GM19438 (cell line): ENCODE measurements around the gene ELL.
"Not testable (repeated sequence)": the region's sequence is repeated elsewhere in the genome, so short reads cannot be mapped to it uniquely, and the experiment has no call there.

ENCODE experiments used
- ATAC-seq: cut with Tn5 transposase; IDR thresholded peaks from one replicate; pipeline ENCODE4 v1.9.1; 2021; ENCODE audit warnings: low read depth; ENCODE audit not compliant: unreplicated experiment

The ELL gene

DNA sequence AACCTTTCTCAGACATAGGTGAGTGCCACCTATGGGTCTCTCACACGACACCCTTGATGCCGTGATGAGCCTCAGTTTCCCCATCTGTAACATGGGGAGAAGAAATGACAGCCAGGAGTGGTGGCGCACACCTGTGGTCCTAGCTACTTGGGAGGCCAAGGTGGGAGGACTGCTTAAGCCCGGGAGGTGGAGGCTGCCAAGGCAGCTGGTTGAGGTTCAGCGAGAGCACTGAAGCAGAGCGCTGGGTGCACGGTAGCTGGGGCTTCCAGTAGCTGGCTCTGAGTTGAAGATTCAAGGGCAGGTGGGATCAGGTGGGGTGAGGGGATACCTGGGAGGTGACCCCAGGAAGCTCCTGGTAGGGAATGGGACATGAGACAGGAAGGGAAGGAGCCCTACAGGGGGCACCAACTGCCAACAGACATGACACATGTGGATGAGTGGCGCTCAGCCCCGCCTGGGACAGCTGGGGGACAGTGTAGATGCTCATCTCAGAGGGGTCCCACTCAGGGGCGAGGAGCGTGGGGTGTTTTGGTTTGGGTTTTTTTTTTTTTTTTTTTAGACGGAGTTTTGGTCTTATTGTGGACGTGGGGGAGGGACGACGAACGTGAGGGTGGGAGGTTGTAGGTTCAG, 109.1 kb downstream of the ELL start:
- ATAC-seq: no peak

DNA sequence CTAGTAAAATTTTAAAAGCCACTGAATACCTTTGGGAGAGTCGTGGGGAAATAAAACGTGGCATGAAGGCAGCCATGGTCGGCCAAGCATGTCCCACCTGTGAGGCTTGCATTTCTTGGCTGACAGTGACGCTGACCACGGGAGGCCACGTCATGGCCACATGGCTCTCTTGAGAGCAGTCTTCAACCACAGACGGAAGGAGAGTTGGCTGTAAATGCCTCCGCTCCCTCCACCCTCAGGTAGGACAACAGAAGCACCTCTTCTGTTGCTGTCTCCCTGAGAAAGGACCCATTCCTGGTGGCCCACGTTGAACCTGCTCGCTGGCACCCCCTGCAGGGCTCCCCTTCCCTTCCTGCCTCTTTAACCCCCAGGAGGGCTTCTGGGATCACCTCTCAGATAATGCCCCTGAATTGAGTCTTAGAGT, 113.8 kb downstream of the ELL start:
- peak; percentile 77 for ATAC-seq

DNA sequence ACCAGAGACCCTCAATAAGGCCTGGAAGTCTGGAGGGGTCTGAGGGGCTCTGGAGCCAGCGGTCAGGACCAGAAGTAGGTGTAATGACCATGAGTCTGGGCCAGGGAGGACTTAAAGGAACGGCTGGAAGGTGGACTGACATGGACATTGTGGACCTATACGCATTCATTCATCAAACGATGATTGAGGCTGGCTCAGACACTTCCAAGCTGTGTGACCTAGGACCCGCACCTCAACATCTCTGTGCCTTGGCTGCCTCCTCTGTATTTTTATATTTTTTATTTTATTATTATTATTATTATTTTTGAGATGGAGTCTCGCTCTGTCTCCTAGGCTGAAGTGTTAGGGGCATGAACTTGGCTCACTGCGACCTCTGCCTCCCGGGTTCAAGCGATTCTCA, 115.1 kb downstream of the ELL start:
- ATAC-seq: no peak

DNA sequence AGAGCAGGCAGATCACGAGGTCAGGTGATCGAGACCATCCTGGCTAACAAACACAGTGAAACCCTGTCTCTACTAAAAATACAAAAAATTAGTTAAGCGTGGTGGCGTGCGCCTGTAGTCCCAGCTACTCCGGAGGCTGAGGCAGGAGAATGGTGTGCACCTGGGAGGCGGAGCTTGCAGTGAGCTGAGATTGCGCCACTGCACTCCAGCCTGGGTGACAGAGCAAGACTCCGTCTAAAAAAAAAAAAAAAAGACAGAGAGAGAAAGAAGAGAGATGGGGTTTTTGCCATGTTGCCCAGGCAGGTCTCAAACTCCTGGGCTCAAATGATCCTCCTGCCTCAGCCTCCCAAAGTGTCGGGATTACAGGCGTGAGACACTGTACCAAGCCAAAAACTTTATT, 116.1 kb downstream of the ELL start:
- ATAC-seq: not testable (repeated sequence)

DNA sequence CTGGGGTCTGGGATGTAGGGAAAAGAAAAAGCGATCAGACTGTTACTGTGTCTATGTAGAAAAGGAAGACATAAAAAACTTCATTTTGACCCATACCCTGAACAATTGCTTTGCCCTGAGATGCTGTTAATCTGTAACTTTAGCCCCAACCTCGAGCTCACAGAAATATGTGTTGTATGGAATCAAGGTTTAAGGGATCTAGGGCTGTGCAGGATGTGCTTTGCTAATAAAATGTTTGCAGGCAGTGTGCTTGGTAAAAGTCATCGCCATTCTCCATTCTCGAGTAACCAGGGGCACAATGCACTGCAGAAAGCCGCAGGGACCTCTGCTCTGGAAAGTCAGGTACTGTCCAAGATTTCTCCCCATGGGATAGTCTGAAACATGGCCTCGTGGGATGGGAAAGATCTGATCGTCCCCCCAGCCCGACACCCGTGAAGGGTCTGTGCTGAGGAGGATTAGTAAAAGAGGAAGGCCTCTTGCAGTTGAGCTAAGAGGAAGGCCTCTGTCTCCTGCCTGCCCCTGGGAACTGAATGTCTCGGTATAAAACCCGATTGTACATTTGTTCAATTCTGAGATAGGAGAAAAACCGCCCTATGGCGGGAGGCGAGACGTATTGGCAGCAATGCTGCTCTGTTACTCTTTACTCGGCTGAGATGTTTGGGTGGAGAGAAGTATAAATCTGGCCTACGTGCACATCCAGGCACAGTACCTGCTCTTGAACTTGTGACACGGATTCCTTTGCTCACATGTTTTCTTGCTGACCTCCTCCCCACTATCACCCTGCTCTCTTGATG, 119.2 kb downstream of the ELL start:
- ATAC-seq: not testable (repeated sequence)

DNA sequence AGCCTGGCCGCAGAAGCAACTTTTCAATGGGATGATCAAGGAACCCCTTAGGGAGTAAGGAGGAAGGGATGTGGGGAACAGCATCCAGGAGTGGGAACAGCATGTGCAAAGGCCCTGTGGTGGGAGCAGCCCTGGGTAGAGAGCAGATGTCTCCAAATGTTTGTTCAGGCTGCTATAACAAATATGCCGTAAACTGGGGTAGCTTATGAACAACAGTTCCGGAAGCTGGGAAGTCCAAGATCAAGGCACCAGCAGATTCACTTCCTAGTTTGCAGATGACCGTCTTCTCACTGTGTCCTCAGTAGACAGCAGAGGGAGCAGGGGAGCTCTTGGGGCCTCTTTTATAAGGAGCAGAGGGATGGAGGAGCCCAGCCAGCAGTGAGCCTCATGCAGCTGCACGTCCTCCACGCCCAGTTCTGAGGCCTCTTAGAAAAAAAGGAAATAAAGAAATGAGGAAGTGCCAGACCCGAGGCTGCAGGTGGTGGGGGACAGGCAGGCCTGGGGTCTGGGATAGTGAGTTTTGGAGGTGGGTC, 120.2 kb downstream of the ELL start:
- no peak for ATAC-seq

DNA sequence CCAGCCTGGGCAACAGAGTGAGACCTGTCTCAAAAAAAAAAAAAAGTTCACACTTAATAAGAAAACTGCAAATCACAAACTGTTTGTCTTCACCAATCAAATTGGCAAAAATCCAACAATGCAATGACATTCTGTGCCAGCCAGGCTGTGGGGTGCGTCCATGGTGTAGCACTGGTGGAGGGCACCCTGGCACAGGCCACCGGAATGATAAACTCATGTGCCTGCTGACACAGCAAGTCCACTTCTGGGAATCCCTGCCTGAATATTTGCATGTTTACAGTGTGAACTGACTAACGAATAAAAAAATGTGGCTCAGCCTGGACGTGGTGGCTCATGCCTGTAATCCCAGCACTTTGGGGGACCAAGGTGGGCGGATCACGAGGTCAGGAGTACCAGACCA, 122.9 kb downstream of the ELL start:
- ATAC-seq: no peak

DNA sequence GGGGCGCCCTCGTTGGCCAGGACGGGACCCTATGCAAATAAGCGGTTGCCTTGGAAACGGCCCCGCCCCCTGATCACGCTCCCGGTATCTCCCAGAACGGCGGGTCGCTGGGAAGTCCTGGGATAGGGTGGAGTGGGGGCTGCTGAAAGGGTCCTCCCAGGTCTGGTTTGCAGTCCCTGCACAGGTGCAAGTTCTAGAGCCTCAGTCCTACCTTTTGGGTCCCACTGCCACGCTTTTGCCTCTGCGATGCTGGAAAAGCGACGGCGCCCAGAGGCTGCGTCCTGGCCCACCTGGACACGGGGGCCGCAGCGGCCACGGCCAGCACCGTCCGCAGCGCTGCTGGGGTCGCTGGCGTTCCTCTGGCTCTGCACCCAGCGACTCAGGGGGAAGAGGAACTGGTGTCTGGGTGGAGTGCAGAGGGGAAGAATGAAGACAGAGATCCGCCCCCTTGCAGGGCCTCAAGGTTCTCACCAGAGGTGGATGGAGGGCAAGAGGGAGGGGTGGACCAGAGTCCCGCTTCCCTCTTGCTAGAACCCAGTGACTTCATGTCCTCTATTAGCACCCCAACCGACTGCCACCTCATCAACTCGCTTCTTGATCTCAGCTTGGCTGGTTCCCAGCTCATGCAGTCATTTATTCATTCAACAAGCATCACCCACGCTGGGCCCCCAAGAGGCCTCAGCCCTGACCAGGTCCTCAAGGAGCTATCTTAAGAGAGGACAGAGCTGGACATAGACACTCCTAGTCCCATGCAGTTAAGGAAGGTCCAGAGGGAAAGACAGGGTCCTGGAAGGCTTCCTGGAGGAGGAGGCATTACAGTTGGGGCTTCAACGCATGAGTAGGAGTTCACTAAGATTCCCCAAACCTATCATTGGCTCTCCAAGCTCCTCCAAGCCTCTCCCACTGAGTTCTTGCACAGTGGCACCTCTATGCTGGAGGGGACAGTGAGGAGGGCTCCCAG, 124.3 kb downstream of the ELL start, which contains the start of gene LRRC25:
TSS of gene LRRC25 (minus strand) at position 381 of the 961 bp plus-strand sequence. CDS start 659 bp downstream, outside the sequence.
- no peak for ATAC-seq

DNA sequence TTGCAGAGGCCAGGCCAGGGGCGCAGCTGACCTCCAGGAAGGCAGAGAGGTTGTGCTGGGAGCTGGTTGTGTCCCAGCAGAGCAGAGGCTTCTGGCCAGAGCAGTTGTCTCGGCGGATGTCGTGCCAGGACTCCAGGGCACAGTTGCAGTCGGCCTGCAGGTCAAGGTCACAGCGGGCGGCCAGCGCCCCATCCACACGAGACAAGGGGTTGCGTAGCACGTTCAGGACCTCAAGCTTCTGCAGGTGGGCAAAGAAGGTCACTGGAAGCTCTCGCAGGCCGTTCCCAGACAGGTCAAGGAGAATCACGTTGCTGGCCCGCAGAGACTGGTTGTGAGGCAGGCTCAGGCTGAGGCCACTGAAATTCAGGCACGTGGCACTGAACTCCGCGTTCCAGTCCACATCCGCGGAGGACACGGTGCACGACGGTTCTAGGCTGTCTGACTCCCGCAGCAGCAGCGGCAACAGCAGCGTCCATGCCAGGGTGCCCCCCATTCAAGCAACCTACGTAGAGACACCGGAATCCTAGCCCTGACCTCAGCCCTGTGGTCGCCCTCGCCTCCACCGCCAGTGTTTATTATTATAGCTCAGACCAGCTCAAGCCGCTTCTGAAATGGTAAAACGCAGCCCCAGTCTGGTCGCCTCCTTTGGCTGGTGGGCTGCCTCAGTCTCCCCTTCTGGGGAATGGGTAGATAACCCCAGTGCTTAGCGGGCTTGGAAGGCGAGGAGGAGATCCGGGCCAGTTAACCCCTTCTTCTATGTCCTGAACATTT, 125.2 kb downstream of the ELL start:
- ATAC-seq: no peak

DNA sequence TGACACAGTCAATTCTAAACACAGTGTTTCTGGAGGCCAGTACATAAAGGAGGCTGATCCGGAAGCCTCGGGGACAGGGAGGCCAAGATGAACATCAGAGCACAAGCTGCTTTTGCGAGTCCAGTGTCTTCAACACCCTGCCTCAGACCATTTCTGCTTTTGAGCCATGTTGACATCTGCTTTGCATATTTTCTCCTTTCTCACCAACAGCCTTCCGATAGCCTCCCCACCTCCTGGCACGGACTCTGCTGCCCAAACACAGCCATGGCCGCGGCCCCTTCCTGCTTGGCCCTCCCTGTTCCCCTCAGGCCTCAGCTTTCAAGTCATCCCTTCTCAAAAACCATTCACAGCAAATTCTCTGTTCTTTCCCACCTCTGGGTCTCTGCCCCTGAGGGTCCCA, 128.0 kb downstream of the ELL start:
- ATAC-seq: no peak

DNA sequence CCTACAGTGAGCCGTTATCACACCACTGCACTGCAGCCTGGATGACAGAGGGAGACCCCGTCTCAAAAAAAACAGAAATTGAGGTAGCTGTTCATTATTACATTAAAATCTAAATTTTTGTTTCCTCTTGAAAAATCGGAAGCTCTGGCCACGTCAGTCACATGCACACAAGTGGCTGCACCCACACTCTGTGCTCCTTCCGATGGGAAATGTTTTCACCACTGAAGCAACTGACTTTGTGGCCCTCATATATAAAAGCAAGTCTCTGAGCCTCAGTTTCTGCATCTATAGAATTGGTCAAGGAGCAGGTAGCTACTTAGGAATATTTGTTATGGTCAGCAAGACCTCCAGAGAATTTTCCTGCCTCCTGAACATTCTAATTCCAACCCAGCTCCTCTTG, 128.9 kb downstream of the ELL start:
- no peak for ATAC-seq
